NT2/D1 (cell line): ENCODE results near the gene BMF.

ENCODE experiments used
- SUZ12 ChIP-seq: IDR thresholded peaks from 2 replicates; pipeline ENCODE4 v1.6.1; 2011; ENCODE audit not compliant: insufficient read length, insufficient read depth; ENCODE audit errors: extremely low read depth
- ZNF274 ChIP-seq: IDR thresholded peaks from 2 replicates; pipeline ENCODE4 v1.6.1; 2011; ENCODE audit warnings: mild to moderate bottlenecking, low read depth, low read length

- TF ChIP-seq ZNF274 (no peak), SUZ12 (no peak)
Measured at GRCh38 chr15:40084650-40085049, 24.0 kb downstream of the BMF start.
